NCI-H510A treated with DMSO at 0.1 percent for 48 hours (cell line): ENCODE data around the gene ABCC4.
A peak's percentile ranks its signal among the peaks of the same experiment; 100 is the strongest.
"Not testable (repeated sequence)": the region's sequence is repeated elsewhere in the genome, so short reads cannot be mapped to it uniquely, and the experiment has no call there.

Experiments used
- DNase-seq: peaks from one replicate; lab custom pipeline; 2025; lab: John Stamatoyannopoulos, UW

ABCC4 gene

GRCh38 chr13:95195146-95195545, 106.1 kb downstream of the ABCC4 start:
- no peak for DNase-seq

- no peak for DNase-seq
Measured at GRCh38 chr13:95193509-95194230, 107.6 kb downstream of the ABCC4 start.

GRCh38 chr13:95192998-95193397, 108.3 kb downstream of the ABCC4 start:
- DNase-seq, result no peak

- DNase-seq, result not testable (repeated sequence)
Measured at GRCh38 chr13:95192564-95192945, 108.7 kb downstream of the ABCC4 start.

GRCh38 chr13:95191821-95192563, 109.3 kb downstream of the ABCC4 start:
- DNase-seq, result peak; percentile 48

GRCh38 chr13:95188128-95188527, 113.1 kb downstream of the ABCC4 start:
- no peak for DNase-seq

GRCh38 chr13:95185851-95186250, 115.4 kb downstream of the ABCC4 start:
- no peak for DNase-seq

- DNase-seq, result no peak
Measured at GRCh38 chr13:95185311-95185710, 115.9 kb downstream of the ABCC4 start.

- no peak for DNase-seq
Measured at GRCh38 chr13:95184317-95184716, 116.9 kb downstream of the ABCC4 start.

GRCh38 chr13:95182570-95183265, 118.5 kb downstream of the ABCC4 start:
- DNase-seq, result no peak

GRCh38 chr13:95181586-95181985, 119.7 kb downstream of the ABCC4 start:
- no peak for DNase-seq

- peak; percentile 28 for DNase-seq
Measured at GRCh38 chr13:95180513-95181245, 120.6 kb downstream of the ABCC4 start.

- DNase-seq, result no peak
Measured at GRCh38 chr13:95176611-95177259, 124.5 kb downstream of the ABCC4 start.

- DNase-seq, result no peak
Measured at GRCh38 chr13:95174517-95174916, 126.7 kb downstream of the ABCC4 start.

- DNase-seq, result no peak
Measured at GRCh38 chr13:95168191-95168590, 133.1 kb downstream of the ABCC4 start.

GRCh38 chr13:95167003-95167402, 134.2 kb downstream of the ABCC4 start:
- DNase-seq, result not testable (repeated sequence)

- no peak for DNase-seq
Measured at GRCh38 chr13:95164830-95165229, 136.4 kb downstream of the ABCC4 start.

- no peak for DNase-seq
Measured at GRCh38 chr13:95160112-95160906, 140.9 kb downstream of the ABCC4 start.

GRCh38 chr13:95159458-95159857, 141.8 kb downstream of the ABCC4 start:
- DNase-seq, result no peak

- peak; percentile 34 for DNase-seq
Measured at GRCh38 chr13:95156208-95156607, 145.0 kb downstream of the ABCC4 start.

GRCh38 chr13:95155504-95155903, 145.7 kb downstream of the ABCC4 start:
- peak; percentile 37 for DNase-seq
